ENCODE data around the gene LRRC34.

Gene LRRC34

DNA sequence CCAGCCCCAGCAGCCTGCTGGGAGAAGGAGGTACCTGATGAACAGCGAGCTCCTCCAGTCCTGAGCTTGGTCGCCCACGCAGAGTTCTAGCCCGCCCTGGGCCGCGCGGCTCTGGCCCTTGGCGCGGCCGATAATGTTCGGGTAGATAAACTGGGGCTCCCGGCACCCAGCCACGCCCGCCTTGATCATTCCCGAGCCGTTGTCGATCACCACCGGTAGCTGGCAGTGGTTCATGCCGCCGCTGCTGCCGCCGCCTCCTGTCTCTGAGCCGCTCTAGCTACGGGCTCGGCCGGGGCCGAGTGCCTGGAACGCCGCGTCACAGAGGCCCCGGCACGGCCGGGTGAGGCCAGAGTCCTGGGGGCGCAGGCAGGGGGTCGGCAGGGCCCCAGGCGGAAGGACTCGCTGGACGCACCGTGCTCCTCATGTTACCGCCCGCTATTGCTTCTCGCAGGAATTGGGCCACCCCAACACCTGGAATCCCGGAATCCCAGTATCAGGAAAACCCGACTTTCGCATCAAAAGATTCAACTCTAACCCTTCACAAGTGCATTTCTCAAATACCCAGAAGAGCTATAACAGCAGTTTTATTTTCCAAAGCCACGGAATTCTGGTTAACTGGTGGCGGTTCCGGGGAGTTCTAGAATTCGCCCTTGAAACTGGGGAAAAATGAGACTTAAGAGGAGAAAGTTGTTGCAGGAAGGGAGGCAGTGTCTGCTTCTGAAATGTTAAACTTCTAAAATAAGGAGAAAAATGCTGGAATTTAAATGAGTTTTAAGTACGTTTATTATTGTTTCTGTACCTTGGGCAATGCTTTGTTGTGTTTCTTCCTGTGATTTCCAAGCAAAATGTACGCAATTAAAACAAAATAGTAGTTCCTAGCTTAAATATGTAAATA lies 43.2 kb downstream of the LRRC34 start, which contains the start of gene ACTRT3:
ACTRT3 (minus strand) TSS at position 275 of the 895 bp plus-strand sequence; CDS start at position 234, 41 bp downstream.
- peak in 1 of 2 donors; percentile 20 for DNase-seq (ENCODE audit: low read depth in 2 of 2, low spot score in 1 of 2)

DNA sequence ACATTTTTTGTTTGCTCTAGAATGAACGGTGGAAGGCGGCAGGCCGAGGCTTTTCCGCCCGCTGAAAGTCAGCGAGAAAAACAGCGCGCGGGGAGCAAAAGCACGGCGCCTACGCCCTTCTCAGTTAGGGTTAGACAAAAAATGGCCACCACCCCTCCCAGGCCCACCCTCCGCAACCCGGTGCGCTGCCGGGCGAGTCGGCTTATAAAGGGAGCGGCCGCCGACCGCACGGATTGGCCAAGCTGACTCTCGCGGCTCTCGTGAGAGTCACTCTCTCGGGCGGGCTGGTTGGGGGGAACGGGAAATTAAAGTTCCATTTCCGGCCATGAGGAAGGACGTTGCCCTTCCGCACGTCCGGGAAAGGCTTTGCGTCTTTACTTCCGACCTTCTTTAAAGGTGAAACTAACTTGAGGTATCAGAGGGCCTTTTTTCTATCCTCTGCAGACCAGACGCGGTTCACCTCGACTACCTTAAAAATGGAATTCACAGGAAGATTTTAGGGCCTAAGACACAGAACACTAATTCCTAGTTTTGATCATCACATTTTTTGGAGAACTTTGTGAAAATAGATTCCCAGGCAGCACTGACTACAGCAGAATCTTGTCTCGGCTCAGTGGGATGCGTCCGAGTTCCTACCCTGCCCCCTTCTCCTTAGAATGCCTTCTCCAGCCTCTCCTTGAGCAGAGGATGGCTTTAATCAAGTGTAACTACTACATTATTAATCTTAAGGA lies 47.7 kb downstream of the LRRC34 start, which contains the start of gene TERC:
TERC (minus strand) TSS at position 179 of the 731 bp plus-strand sequence.
- DNase-seq (ENCODE audit: low read depth in 2 of 2, low spot score in 1 of 2): peak; percentile 70 to 87

DNA sequence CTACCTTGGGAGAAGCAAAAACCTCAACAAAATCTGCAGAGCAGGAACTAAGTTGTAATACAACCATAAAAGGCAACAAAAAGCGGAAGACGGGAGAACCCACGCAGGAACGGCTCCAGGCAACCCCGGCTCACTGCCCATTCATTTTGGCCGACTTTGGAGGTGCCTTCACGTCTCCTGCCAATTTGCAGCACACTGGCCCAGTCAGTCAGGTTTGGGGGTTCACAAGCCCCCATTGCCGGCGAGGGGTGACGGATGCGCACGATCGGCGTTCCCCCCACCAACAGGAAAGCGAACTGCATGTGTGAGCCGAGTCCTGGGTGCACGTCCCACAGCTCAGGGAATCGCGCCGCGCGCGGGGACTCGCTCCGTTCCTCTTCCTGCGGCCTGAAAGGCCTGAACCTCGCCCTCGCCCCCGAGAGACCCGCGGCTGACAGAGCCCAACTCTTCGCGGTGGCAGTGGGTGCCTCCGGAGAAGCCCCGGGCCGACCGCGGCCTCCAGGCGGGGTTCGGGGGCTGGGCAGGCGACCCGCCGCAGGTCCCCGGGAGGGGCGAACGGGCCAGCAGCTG lies 48.3 kb downstream of the LRRC34 start:
- DNase-seq (ENCODE audit: low read depth in 2 of 2, low spot score in 1 of 2): peak in 1 of 2 donors; percentile 16

DNA sequence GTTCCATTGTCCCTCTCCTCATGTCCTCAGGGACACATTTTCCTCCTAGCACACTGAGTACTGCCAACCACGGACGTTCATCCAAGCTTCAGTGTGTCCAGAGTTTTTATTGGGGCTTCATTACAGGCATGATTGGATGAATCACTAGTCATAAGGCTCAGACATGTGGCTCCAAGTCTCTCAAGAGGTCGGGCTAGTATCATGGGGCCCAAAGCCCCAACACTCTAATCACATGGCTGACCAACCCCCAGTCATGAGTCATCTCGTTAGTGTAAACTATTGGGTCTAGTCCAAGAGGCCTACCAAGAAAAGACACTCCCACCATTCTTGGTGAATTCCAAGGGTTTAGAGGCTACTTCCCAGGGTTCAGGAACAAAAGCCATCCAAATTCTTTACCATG lies 52.2 kb downstream of the LRRC34 start:
- DNase-seq (ENCODE audit: low read depth in 2 of 2, low spot score in 1 of 2): no peak

DNA sequence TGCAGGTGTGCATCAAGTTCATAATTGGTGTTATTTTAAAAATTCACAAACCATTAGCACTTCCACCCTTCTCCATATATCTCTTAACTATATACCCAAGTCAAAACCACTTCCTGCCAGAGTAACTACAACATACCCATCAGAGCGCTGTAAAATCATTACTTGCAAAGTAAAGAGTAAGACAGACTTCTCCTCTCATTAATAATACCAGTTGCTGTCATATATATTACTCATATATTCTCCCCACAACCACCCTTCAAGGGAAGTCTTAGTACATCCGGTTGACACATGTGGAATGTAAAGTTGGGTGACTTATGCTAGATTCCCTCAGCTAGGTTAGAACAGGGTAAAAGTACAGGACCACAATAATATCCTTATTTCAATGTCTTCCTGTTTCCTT lies 53.4 kb downstream of the LRRC34 start:
- no peak for DNase-seq (ENCODE audit: low read depth in 2 of 2, low spot score in 1 of 2)

DNA sequence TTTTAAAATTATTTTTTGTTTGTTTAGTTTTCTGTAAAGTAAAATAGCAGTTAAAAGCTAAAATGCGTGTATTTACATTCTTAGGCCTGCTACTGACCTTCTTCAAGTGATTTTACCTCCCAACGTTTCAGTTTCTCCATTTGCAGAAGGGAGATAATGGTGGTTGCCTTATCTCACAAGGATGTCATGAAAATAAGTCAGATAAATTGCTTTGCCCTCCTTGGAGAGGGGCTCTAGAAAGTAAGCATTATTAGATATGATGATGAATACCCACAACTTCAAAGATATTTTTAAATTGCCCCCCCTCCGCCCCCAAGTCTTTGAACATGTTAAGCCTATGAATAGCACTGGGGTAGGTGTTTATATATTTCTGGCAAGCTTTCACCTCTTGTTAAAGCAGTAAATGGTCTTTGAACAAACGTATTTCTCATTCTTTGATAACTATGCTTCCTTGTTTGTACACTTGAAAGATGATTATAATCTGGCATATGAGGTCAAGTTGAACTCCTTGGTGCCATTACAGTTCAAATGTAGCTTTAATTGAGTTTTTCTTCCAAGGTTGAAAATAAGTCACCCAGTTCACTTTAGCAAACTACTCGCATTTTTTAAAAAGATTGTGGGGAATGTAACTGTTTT lies 54.2 kb downstream of the LRRC34 start:
- no peak for DNase-seq (ENCODE audit: low read depth in 2 of 2, low spot score in 1 of 2)

DNA sequence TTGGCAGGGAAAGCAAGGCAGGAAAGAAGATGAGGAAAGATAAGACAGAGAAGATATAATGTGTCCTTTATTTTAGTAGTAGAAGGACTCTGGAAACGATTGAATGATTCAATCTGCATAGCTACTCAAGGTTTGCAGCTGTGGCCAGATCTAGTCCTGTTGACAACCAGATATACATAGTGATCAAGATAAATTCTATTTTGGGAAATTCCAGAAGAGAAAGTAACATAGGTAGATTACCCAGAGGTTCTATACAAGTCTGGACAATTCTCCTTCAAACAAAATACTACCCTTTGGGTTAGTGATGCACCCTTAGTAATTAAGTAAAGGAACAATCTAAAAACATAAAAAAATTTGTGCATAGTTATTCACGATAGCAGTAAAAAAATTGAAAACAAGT lies 57.2 kb downstream of the LRRC34 start:
- DNase-seq (ENCODE audit: low read depth in 2 of 2, low spot score in 1 of 2): no peak

DNA sequence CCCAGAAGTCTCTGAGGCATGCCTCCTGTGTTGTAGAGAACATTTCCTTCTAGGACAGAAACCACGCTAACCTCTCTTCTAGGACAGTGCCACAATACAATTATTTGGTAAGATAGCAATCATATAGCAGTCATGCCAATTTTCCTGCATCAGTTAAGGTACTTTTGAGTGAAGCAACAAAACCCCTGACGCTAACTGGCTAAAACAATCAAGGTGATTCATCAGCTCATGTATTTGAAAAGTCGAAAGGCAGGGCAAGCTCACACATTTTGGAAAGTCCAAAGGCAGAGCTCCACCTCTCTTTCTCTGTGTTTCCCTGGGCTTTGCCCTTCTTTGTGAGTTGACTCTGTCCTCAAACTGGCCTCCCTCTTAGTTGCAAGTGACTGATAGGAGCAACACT lies 58.0 kb downstream of the LRRC34 start:
- no peak for DNase-seq (ENCODE audit: low read depth in 2 of 2, low spot score in 1 of 2)

DNA sequence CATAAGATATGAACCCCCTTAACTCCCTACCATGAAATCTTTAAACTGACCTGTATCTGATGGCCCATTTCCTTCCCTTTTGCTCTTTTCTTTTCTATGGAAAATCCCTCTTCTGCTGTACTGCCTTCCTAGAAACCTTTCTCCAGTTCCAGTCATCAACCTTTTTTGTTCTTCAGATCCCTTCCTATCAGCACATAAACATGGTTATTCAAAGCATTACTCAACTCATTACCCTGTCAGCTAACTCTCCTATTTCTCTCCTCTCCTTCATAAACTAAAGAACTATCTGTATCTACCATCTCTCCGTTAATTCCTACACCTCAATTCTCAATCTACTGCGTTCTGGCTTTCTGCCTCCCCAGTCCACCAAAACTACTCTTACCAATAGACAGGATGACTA lies 60.8 kb downstream of the LRRC34 start:
- no peak for DNase-seq (ENCODE audit: low read depth in 2 of 2, low spot score in 1 of 2)

DNA sequence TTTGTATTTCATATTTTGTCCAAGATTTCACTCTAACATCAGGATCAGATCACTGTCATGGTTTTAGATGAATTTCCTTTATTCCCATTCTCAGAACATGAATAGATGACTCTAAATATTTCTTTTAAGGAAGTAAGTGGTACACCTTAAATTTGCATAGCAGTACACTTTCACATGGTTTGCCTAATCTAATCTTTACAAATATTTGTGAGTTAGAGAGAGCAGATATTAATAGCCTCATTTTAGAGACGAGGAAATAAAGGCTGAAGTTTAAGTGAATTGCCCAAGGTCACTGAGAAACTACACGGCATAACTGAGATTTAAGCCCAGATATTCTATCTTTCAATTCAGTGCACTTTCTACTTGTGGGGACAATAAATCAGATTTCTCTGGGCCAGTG lies 62.0 kb downstream of the LRRC34 start:
- DNase-seq (ENCODE audit: low read depth in 2 of 2, low spot score in 1 of 2): no peak

DNA sequence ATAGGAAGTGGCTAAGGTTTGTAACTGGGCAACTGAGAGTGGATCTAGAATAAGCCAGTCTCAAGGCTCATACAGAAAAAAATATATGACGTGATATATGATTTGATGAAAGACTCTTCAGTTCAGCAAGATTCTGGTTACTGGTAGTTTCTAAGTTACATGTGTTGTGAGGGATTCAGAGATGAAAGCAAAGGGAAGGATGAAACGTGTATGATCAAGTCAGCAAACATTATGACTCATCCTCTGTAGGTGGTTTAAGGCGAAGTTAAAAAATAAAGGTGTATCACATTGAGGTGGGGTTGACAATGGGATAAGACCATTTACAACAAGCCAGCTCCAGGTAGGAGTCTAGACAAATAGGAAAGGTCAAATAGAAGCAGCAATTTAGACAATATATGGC lies 64.0 kb downstream of the LRRC34 start:
- DNase-seq (ENCODE audit: low read depth in 2 of 2, low spot score in 1 of 2): no peak

DNA sequence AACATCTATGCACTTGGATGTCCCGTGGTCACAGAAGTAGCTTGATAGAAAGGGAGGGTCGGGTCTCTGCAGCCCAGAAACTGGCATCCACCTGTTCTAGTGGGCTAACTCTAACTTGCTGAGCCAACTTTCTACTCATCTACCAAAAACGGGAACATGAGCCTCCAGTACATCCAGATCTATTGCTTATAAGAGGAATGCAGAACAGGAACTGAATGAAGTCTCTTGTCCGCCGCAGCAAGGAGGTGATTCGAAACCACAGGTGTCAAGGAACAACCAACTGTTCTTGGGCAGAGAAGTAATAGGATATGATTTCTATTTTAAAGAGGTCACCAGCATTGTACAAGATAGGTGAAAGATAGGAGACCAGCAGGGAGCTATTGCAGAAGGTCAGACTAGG lies 65.8 kb downstream of the LRRC34 start:
- no peak for DNase-seq (ENCODE audit: low read depth in 2 of 2, low spot score in 1 of 2)

DNA sequence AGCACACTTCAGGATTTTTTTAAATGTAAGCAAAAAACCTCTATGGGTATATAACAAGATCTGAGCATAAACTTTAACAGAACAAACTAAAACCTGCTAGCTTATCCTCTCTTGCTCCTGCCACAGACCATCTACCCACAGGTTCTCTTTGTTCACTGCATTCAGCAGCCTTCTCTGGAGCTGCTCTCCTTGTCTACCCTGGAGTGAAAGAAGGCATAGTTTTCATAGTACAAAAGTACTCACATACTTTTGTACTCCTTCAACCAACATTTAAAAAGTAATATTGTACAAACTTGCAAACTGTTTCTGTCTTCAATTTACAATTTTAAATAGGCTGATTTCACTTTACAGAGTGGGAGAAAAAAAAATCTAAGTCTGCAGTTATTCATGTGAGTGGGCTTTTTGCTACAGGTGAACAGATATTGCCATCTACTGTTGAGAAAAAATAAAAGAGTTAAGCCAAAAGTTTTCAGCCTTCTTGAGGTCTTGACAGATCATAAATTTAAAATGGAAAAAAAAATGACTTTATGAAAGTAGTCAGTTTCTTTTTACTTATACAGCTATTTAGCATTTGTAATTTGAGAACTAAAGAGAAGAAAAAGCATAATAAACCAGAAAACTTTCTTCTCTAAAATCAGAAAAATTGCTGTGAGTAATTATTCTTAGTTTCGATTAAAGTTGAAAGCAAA lies 68.2 kb downstream of the LRRC34 start:
- DNase-seq (ENCODE audit: low read depth in 2 of 2, low spot score in 1 of 2): no peak
